Natural killer cell treated with Interleukin-12 subunit alpha and Interleukin-12 subunit beta and Interleukin-15 and Interleukin-18, amount 100 ng/mL, for 72 hours (primary cell): ENCODE results near the gene TRUB1. TPM values are rescaled to one million over a fixed set of nuclear protein-coding genes. Genes with fewer than 3 reads are reported as not detected.
A peak's percentile ranks its signal among the peaks of the same experiment; 100 is the strongest.

ENCODE experiments used
- ATAC-seq, 2 donors: fragments of 150-1000 bp; cut with Tn5 transposase in 1 of 2; sonication (Bioruptor Pico), chemical (Tn5 transposase) in 1 of 2; 2 replicates each; pipeline ENCODE4 v1.10.0; 2021
- DNase-seq: peaks from one replicate; pipeline ENCODE4 v3.0.0; 2022; ENCODE audit warnings: low spot score
- H3K27ac Mint-ChIP-seq, 2 donors: 1 replicate in 1 of 2; 2 replicates in 1 of 2; pipeline ENCODE4 v1.8.0; 2022; ENCODE audit warnings: mixed read lengths in 2 of 2, mild to moderate bottlenecking in 1 of 2, moderate library complexity in 1 of 2
- H3K27me3 Mint-ChIP-seq, 2 donors: 1 replicate in 1 of 2; 2 replicates in 1 of 2; pipeline ENCODE4 v1.8.0; 2022; ENCODE audit warnings: mixed read lengths in 2 of 2
- H3K36me3 Mint-ChIP-seq: one replicate; pipeline ENCODE4 v1.8.0; 2022; ENCODE audit warnings: mixed read lengths
- H3K4me1 Mint-ChIP-seq, 2 donors: 1 replicate in 1 of 2; 2 replicates in 1 of 2; pipeline ENCODE4 v1.8.0; 2022; ENCODE audit warnings: low read depth in 2 of 2, mixed read lengths in 2 of 2, mild to moderate bottlenecking in 1 of 2
- H3K4me3 Mint-ChIP-seq: one replicate; pipeline ENCODE4 v1.8.0; 2022; ENCODE audit warnings: mixed read lengths
- H3K9me3 Mint-ChIP-seq: 2 replicates; pipeline ENCODE4 v1.8.0; 2022; ENCODE audit warnings: mixed read lengths
- total RNA-seq, 2 donors: library from RNA; stranded (reverse); gene quantifications; one replicate each; pipeline ENCODE4 v1.2.3, GENCODE V29; 2022

TRUB1 gene
- total RNA-seq, 2 donors from 2014 or later, result 10.4 to 19.4 TPM

- Mint-ChIP-seq H3K27ac (peak overlapping the region in 1 of 2 donors; percentile 43), H3K9me3 (no peaks in the 10 kb centered on the region), H3K4me1 (peaks cover 19 to 21% of the 10 kb centered on the region in 2 donors), H3K27me3 (no peaks in the 10 kb centered on the region), H3K36me3 (peaks cover 6% of the 10 kb centered on the region), H3K4me3 (no peak overlapping the region)
- DNase-seq (no peak), ATAC-seq (no peak)
These were observed 32.5 kb downstream of the TRUB1 start for GRCh38 chr10:114970515-114970914.

- peaks cover 8 to 9% of the 10 kb centered on the region in 2 donors for H3K4me1 Mint-ChIP-seq
- no peaks in the 10 kb centered on the region for H3K27me3 Mint-ChIP-seq
- no peak overlapping the region for H3K27ac Mint-ChIP-seq
- H3K36me3 Mint-ChIP-seq, result peaks cover 6% of the 10 kb centered on the region
- no peak overlapping the region for H3K4me3 Mint-ChIP-seq
- no peaks in the 10 kb centered on the region for H3K9me3 Mint-ChIP-seq
- DNase-seq (no peak), ATAC-seq (no peak)
These were observed 35.3 kb downstream of the TRUB1 start for GRCh38 chr10:114973306-114973705.

GRCh38 chr10:114973997-114974396 lies 36.0 kb downstream of the TRUB1 start:
- DNase-seq (no peak), ATAC-seq (no peak)
- peaks cover 5 to 6% of the 10 kb centered on the region in 2 donors for H3K4me1 Mint-ChIP-seq
- H3K36me3 Mint-ChIP-seq, result peaks cover 6% of the 10 kb centered on the region
- H3K27ac Mint-ChIP-seq, result no peak overlapping the region
- no peak overlapping the region for H3K4me3 Mint-ChIP-seq
- no peaks in the 10 kb centered on the region for H3K27me3 Mint-ChIP-seq
- no peaks in the 10 kb centered on the region for H3K9me3 Mint-ChIP-seq

GRCh38 chr10:114974625-114975024 lies 36.6 kb downstream of the TRUB1 start:
- DNase-seq (no peak), ATAC-seq (no peak)
- H3K9me3 Mint-ChIP-seq, result no peaks in the 10 kb centered on the region
- no peaks in the 10 kb centered on the region for H3K27me3 Mint-ChIP-seq
- peaks cover 5 to 6% of the 10 kb centered on the region in 2 donors for H3K4me1 Mint-ChIP-seq
- no peak overlapping the region for H3K27ac Mint-ChIP-seq
- H3K36me3 Mint-ChIP-seq, result peaks cover 6% of the 10 kb centered on the region
- H3K4me3 Mint-ChIP-seq, result no peak overlapping the region

- peaks cover 6% of the 10 kb centered on the region for H3K36me3 Mint-ChIP-seq
- H3K9me3 Mint-ChIP-seq, result no peaks in the 10 kb centered on the region
- ATAC-seq, result no peak
These were observed 37.1 kb downstream of the TRUB1 start for GRCh38 chr10:114975091-114975490.

GRCh38 chr10:114982989-114983388 lies 45.0 kb downstream of the TRUB1 start:
- Mint-ChIP-seq H3K27ac (no peak overlapping the region), H3K36me3 (peaks cover 44% of the 10 kb centered on the region), H3K4me1 (peaks cover 0 to 3% of the 10 kb centered on the region in 2 donors), H3K9me3 (peaks cover 11% of the 10 kb centered on the region), H3K27me3 (no peaks in the 10 kb centered on the region), H3K4me3 (no peak overlapping the region)
- ATAC-seq, result no peak
- DNase-seq, result no peak

More at GRCh38 chr10:114975091-114975490, 37.1 kb downstream of the TRUB1 start:
- Mint-ChIP-seq H3K4me3 (no peak overlapping the region), H3K4me1 (peaks cover 5 to 6% of the 10 kb centered on the region in 2 donors), H3K27ac (no peak overlapping the region), H3K27me3 (no peaks in the 10 kb centered on the region)
- no peak for DNase-seq

GRCh38 chr10:114987995-114988394 lies 50.0 kb downstream of the TRUB1 start:
- H3K27me3 Mint-ChIP-seq, result no peaks in the 10 kb centered on the region

GRCh38 chr10:114990586-114990985 lies 52.6 kb downstream of the TRUB1 start:
- H3K27me3 Mint-ChIP-seq, result no peaks in the 10 kb centered on the region
- peaks cover 20% of the 10 kb centered on the region for H3K36me3 Mint-ChIP-seq
- ATAC-seq (no peak), DNase-seq (no peak)
- H3K4me1 Mint-ChIP-seq, result no peaks in the 10 kb centered on the region
- H3K4me3 Mint-ChIP-seq, result no peak overlapping the region
- no peaks in the 10 kb centered on the region for H3K9me3 Mint-ChIP-seq
- no peak overlapping the region for H3K27ac Mint-ChIP-seq

More at GRCh38 chr10:114987995-114988394, 50.0 kb downstream of the TRUB1 start:
- Mint-ChIP-seq H3K4me3 (no peak overlapping the region), H3K4me1 (no peaks in the 10 kb centered on the region), H3K27ac (no peak overlapping the region), H3K36me3 (peaks cover 44% of the 10 kb centered on the region), H3K9me3 (peaks cover 8% of the 10 kb centered on the region)
- ATAC-seq, result no peak
- no peak for DNase-seq

- no peaks in the 10 kb centered on the region for H3K9me3 Mint-ChIP-seq
- H3K27me3 Mint-ChIP-seq, result no peaks in the 10 kb centered on the region
- H3K4me1 Mint-ChIP-seq, result no peaks in the 10 kb centered on the region
- H3K4me3 Mint-ChIP-seq, result no peak overlapping the region
- ATAC-seq (no peak), DNase-seq (no peak)
- H3K36me3 Mint-ChIP-seq, result peaks cover 16% of the 10 kb centered on the region
- no peak overlapping the region for H3K27ac Mint-ChIP-seq
These were observed 53.0 kb downstream of the TRUB1 start for GRCh38 chr10:114990991-114991390.

- Mint-ChIP-seq H3K4me3 (no peak overlapping the region), H3K4me1 (no peaks in the 10 kb centered on the region), H3K27ac (no peak overlapping the region), H3K9me3 (no peaks in the 10 kb centered on the region), H3K36me3 (peaks cover 13% of the 10 kb centered on the region), H3K27me3 (no peaks in the 10 kb centered on the region)
- DNase-seq (no peak), ATAC-seq (no peak)
These were observed 54.3 kb downstream of the TRUB1 start for GRCh38 chr10:114992189-114992775.

GRCh38 chr10:114995468-114996247 lies 57.7 kb downstream of the TRUB1 start:
- no peaks in the 10 kb centered on the region for H3K36me3 Mint-ChIP-seq
- no peak overlapping the region for H3K4me3 Mint-ChIP-seq
- H3K27me3 Mint-ChIP-seq, result no peaks in the 10 kb centered on the region
- ATAC-seq (no peak), DNase-seq (no peak)
- no peak overlapping the region for H3K27ac Mint-ChIP-seq
- H3K4me1 Mint-ChIP-seq, result no peaks in the 10 kb centered on the region
- H3K9me3 Mint-ChIP-seq, result no peaks in the 10 kb centered on the region

GRCh38 chr10:114996542-114996941 lies 58.5 kb downstream of the TRUB1 start:
- H3K27me3 Mint-ChIP-seq, result no peaks in the 10 kb centered on the region
- no peaks in the 10 kb centered on the region for H3K36me3 Mint-ChIP-seq
- ATAC-seq (no peak), DNase-seq (no peak)
- H3K9me3 Mint-ChIP-seq, result no peaks in the 10 kb centered on the region
- no peak overlapping the region for H3K4me3 Mint-ChIP-seq
- no peak overlapping the region for H3K27ac Mint-ChIP-seq
- H3K4me1 Mint-ChIP-seq, result no peaks in the 10 kb centered on the region

GRCh38 chr10:114998993-114999392 lies 61.0 kb downstream of the TRUB1 start:
- H3K9me3 Mint-ChIP-seq, result no peaks in the 10 kb centered on the region
- H3K36me3 Mint-ChIP-seq, result no peaks in the 10 kb centered on the region
- no peaks in the 10 kb centered on the region for H3K4me1 Mint-ChIP-seq
- H3K4me3 Mint-ChIP-seq, result no peak overlapping the region
- H3K27me3 Mint-ChIP-seq, result peaks cover 0 to 6% of the 10 kb centered on the region in 2 donors
- no peak for DNase-seq
- no peak for ATAC-seq
- H3K27ac Mint-ChIP-seq, result no peak overlapping the region

GRCh38 chr10:115001506-115002381 lies 63.7 kb downstream of the TRUB1 start:
- Mint-ChIP-seq H3K9me3 (no peaks in the 10 kb centered on the region), H3K4me1 (no peaks in the 10 kb centered on the region), H3K4me3 (no peak overlapping the region), H3K27ac (no peak overlapping the region), H3K27me3 (peaks cover 5 to 17% of the 10 kb centered on the region in 2 donors), H3K36me3 (no peaks in the 10 kb centered on the region)
- ATAC-seq (no peak), DNase-seq (no peak)
